Activated CD8-positive, alpha-beta memory T cell treated with anti-CD3 and anti-CD28 coated beads for 1 hour (primary cell): ENCODE measurements around the gene PROM2.

Experiments
- DNase-seq, 2 donors: peaks; one replicate each; pipeline ENCODE4 v3.0.0-alpha.2; 2020; ENCODE audit warnings: low read depth in 1 of 2; ENCODE audit errors: extremely low read depth in 1 of 2

The PROM2 gene

DNA sequence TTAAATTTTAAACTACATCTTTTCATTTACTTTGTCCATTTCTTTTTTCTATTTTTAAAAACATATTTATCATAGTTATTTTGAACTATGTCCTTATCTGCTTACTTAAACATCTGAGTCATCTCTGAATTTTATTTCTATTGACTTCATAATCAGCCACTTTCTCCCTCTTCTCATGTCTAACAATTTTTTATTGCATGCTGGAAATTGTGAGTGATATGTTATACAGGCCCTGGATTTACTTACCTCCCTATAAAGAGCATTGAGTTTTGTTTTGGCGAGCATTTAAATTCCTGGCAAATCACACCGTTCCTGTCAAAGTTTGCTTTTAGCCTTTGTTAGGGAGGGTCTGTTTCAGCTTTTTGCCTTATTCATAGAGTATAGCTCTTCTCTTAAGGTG is 62.2 kb downstream of the PROM2 start:
- DNase-seq, result no peak

DNA sequence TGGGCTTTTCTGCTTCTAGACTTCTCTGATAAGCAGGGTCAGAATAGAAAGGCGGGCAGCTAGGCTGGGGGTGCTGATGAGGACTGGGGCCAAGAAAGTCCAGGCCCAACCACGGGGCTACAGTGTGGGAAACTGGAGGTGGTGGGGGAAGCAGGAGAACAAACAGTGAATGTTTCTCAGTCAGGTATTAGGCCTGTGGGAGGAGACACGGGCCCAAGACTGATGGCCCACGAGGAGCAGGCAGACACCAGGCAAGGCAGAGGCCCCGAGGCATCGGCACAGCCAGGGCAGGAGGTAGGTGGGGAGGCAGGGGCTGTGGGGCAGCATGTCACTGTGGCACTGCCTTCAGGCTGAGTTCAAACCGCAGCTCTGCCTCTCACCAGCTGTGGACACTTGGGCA is 63.6 kb downstream of the PROM2 start:
- DNase-seq, result no peak
